ENCODE results near the gene ARPC2. TPM values are rescaled to one million over a fixed set of nuclear protein-coding genes. Genes with fewer than 3 reads are reported as not detected.

Gene ARPC2
- total and polyA plus RNA-seq, 8 donors = 37.4 to 102 (median 55.8) TPM

DNA sequence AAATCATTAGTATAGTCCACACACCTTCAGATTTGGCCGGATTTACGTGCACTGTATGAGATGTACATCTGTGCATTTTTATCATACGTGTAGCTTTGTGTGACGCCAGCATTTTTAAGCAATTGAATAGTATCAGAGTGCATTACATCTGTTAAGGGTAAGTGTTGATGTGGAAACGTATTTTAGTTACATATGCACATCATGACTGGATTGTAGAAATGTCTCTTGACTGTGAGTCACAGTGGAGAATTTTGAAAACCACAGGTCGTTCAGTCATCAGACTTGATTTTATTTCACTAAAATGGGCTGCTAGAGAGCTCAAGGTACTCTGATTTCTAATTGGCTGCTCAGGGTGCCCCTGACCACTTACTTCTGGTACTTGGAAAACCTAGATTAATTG lies 38.5 kb downstream of the ARPC2 start:
- Histone ChIP-seq H3K27me3 (no peaks in the 10 kb centered on the region), H3K9me3 (no peaks in the 10 kb centered on the region), H3K36me3 (peaks cover 0 to 44% (median 14%) of the 10 kb centered on the region in 3 donors), H3K27ac (no peak overlapping the region), H3K4me3 (no peak overlapping the region), H3K4me1 (no peaks in the 10 kb centered on the region)
- intact Hi-C loops (cut with DNase I) = no loop called here
- TF ChIP-seq CTCF (IDR thresholded peaks at IDR 0.05) = no peak
- ATAC-seq = no peak
- no peak for FAIRE-seq
- no peak for DNase-seq
- WGBS, 2 donors = 68 to 79% methylated on average over 6 of the region's 6 CpGs

DNA sequence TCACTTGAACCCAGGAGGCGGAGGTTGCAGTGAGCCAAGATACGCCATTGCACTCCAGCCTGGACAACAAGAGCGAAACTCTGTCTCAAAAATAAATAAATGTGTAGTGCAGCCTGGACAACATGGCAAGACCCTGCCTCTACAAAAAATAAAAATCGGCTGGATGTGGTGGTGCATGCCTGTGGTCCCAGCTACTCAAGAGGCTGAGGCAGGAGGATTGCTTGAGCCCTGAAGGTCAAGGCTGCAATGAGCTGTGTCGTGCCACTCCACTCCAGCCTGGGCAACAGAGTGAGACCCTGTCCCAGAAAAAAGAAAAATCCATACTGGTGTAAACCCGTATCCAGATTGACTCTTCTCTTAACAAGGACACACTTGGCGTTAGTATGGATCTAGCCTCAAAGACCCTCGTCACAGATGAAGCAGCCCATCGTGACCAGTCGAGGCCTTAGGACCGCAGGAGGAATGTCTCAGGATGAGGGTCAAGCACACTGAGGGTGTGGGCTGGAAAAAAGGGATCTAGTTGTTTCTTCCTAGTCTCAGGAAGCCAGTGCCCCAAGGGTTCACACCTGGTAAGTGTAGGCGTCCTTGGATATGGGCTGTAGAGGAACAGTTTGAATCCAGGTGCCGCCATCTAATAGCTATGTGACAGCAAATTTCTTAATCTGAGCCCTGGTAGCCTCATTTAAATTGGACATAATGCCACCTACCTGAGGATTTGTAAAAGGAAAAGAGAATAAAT lies 39.8 kb downstream of the ARPC2 start:
- no peaks in the 10 kb centered on the region for H3K9me3 ChIP-seq
- peaks cover 0 to 8% (median 0%) of the 10 kb centered on the region in 3 donors for H3K4me1 ChIP-seq
- ATAC-seq (no peak), DNase-seq (no peak), FAIRE-seq (no peak)
- WGBS, 2 donors = 92 to 94% methylated on average over 13 of the region's 13 CpGs
- intact Hi-C loops (cut with DNase I) = no loop called here
- H3K27ac ChIP-seq = peak overlapping the region in 2 of 4 donors; percentile 0 to 17
- TF ChIP-seq CTCF (IDR thresholded peaks at IDR 0.05) = no peak
- no peaks in the 10 kb centered on the region for H3K27me3 ChIP-seq
- peaks cover 0 to 30% (median 14%) of the 10 kb centered on the region in 3 donors for H3K36me3 ChIP-seq
- H3K4me3 ChIP-seq = no peak overlapping the region

DNA sequence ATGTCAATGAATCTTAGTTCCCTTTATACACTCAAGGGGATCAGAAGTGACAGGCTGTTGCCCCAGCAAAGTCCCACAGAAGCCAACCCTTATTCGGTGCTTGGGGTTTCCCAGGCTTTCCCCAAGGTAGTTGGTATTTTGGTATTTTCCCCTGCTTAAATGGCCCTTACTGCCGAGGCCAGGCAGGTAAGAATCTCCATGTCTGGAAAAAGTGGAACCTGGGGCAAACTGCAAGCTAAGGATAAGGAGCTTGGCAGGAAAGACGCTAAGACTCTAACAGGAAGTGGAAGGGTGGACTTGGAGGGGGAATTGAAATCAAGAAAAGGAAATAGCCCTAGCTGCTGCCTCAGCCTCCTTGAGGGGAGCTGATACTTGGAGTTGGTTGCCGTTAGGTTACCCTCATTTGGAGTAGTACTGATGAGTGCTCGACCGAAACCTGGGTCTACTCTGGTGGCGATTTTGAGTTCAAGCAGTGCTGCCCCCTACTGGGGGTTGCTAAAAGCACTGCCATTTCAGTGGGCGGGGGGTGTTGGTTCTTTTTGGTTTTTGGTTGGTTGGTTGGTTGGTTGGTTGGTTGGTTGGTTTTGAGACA lies 40.5 kb downstream of the ARPC2 start:
- FAIRE-seq (no peak), ATAC-seq (peak; percentile 44 to 71 (median 59)), DNase-seq (peak in 2 of 6 donors; percentile 15 to 51)
- Histone ChIP-seq H3K4me3 (peak overlapping the region in 1 of 4 donors; percentile 12), H3K36me3 (peaks cover 0 to 23% (median 9%) of the 10 kb centered on the region in 3 donors), H3K9me3 (no peaks in the 10 kb centered on the region), H3K27me3 (no peaks in the 10 kb centered on the region), H3K27ac (peak overlapping the region in 2 of 4 donors; percentile 0 to 17), H3K4me1 (peaks cover 0 to 8% (median 0%) of the 10 kb centered on the region in 3 donors)
- 32 to 42% methylated on average over 8 of the region's 8 CpGs for WGBS, 2 donors
- TF ChIP-seq CTCF (IDR thresholded peaks at IDR 0.05) = peak in 3 of 4 donors; percentile 20 to 47 (median 46)
- intact Hi-C loops (cut with DNase I) = no loop called here

DNA sequence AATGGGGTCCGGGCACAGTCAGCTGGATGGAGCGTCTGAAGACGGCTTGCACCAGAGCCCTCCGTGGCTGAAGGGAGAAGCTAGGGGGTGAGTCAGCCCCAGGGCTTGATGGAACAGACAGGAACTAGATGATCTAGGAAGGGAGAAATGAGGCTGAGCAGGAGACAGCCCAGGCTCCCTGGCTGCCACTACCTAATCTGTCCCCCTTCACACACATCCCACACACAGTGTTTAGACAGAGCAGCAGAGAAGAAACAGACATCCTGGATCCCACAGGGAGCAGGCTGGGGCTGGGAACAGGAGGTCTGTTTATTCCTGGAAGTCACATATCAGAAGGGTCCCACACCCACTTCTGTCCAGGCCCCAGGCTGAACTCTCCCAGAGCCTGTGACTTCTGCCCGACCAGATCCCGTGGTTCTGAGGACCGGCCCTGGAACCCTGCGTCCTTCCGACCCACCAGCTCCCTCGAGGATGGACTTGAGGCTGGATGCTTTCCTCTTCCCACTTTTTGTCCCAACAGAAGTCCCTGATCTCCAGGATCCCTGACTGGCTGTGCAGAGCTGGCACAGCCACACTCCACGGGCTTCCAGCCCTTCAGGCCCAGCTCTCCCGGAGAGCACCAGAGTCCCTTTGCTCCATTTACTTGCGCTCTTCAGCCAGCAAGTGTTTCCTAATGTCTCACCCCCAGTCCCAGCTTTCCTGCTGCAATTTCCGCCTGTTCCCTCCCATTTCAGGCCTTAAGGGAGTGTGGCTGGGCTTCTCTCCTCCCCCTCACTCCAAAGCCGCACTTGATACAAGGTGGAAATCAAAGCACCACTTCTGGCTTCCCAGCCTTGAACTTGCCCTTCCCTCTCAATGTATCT lies 42.3 kb downstream of the ARPC2 start:
- Histone ChIP-seq H3K36me3 (peaks cover 0 to 6% (median 4%) of the 10 kb centered on the region in 3 donors), H3K27me3 (no peaks in the 10 kb centered on the region), H3K27ac (peak overlapping the region in 2 of 4 donors; percentile 31 to 50), H3K9me3 (no peaks in the 10 kb centered on the region), H3K4me3 (no peak overlapping the region), H3K4me1 (peaks cover 0 to 8% (median 0%) of the 10 kb centered on the region in 3 donors)
- DNase-seq = peak in 3 of 6 donors; percentile 24 to 45 (median 27)
- no peak for TF ChIP-seq CTCF (IDR thresholded peaks at IDR 0.05)
- WGBS, 2 donors = 73 to 74% methylated on average over 15 of the region's 15 CpGs
- ATAC-seq = peak in 3 of 4 donors; percentile 24 to 34 (median 26)
- intact Hi-C loops (cut with DNase I) = no loop called here
- no peak for FAIRE-seq

All from pancreas (tissue), 10 donors.